HL-60 (cell line): ENCODE results near the gene STRIP1.

Experiments used
- DNase-seq, 2 experiments: peaks; one replicate each; pipeline ENCODE4 v3.0.0-alpha.2; 2010 to 2020; ENCODE audit warnings: low read depth in 1 of 2, low spot score in 1 of 2
- H3K27ac ChIP-seq: fragments of 250-450 bp; sonication (Bioruptor Pico); replicated peaks from 2 replicates; pipeline ENCODE4 v1.5.1; 2020; ENCODE audit warnings: mild to moderate bottlenecking, moderate library complexity
- H3K27me3 ChIP-seq: fragments of 250-450 bp; sonication (Bioruptor Pico); 2 replicates; pipeline ENCODE4 v1.5.1; 2021; ENCODE audit warnings: mild to moderate bottlenecking, moderate library complexity; ENCODE audit not compliant: insufficient read depth, poor library complexity, severe bottlenecking
- H3K4me3 ChIP-seq: replicated peaks from 2 replicates; pipeline ENCODE4 v1.5.1; 2011; ENCODE audit warnings: mild to moderate bottlenecking, control low read depth, low read length; ENCODE audit not compliant: insufficient read depth
- CTCF ChIP-seq: IDR thresholded peaks from one replicate; pipeline ENCODE4 v1.5.1; 2011; ENCODE audit warnings: low read length, control low read depth, inconsistent platforms; ENCODE audit not compliant: insufficient read depth
- GABPA ChIP-seq: IDR thresholded peaks from 2 replicates; pipeline ENCODE4 v1.6.1; 2012; ENCODE audit warnings: low read depth
- POLR2AphosphoS5 ChIP-seq: IDR thresholded peaks from 2 replicates; pipeline ENCODE4 v1.6.1; 2012; ENCODE audit warnings: low read depth
- REST ChIP-seq: IDR thresholded peaks from 2 replicates; pipeline ENCODE4 v1.6.1; 2012; ENCODE audit warnings: low read depth; ENCODE audit not compliant: insufficient replicate concordance
- SPI1 ChIP-seq: IDR thresholded peaks from 2 replicates; pipeline ENCODE4 v1.6.1; 2012; ENCODE audit warnings: low read depth, mild to moderate bottlenecking, borderline replicate concordance

STRIP1 gene

GRCh38 chr1:110094931-110095654, 60.7 kb downstream of the STRIP1 start:
- Histone ChIP-seq H3K27ac (no peak overlapping the region), H3K4me3 (no peak overlapping the region), H3K27me3 (peaks cover 17% of the 10 kb centered on the region)
- no peak for TF ChIP-seq CTCF
- no peak for TF ChIP-seq REST
- no peak for TF ChIP-seq POLR2AphosphoS5
- TF ChIP-seq GABPA: no peak
- TF ChIP-seq SPI1: no peak
- DNase-seq: no peak

GRCh38 chr1:110097507-110098221, 63.2 kb downstream of the STRIP1 start:
- Histone ChIP-seq H3K27me3 (peaks cover 7% of the 10 kb centered on the region), H3K27ac (no peak overlapping the region), H3K4me3 (no peak overlapping the region)
- TF ChIP-seq CTCF (no peak), POLR2AphosphoS5 (no peak), REST (no peak), GABPA (no peak), SPI1 (no peak)
- DNase-seq: no peak

- DNase-seq: no peak
- Histone ChIP-seq H3K4me3 (no peak overlapping the region), H3K27me3 (peaks cover 7% of the 10 kb centered on the region), H3K27ac (no peak overlapping the region)
- TF ChIP-seq CTCF (no peak), SPI1 (no peak), REST (no peak), GABPA (no peak), POLR2AphosphoS5 (no peak)
Measured at GRCh38 chr1:110098222-110099026, 64.0 kb downstream of the STRIP1 start.
